ENCODE results near the gene LPAR3.
A peak's percentile ranks its signal among the peaks of the same experiment; 100 is the strongest.

The LPAR3 gene

GRCh38 chr1:84861988-84862644 lies 30.9 kb downstream of the LPAR3 start:
- Histone ChIP-seq H3K27me3 (replicated peaks; ENCODE audit: insufficient read depth, low read length) (no peaks in the 10 kb centered on the region), H3F3A (ENCODE audit: insufficient read depth, low read length) (peaks cover 9% of the 10 kb centered on the region), H2AFZ (ENCODE audit: low read length) (no peak overlapping the region), H3K36me3 (replicated peaks; ENCODE audit: insufficient read depth, low read length) (no peaks in the 10 kb centered on the region), H3K9ac (ENCODE audit: low read length) (no peak overlapping the region), H4K20me1 (ENCODE audit: insufficient read depth, low read length) (no peaks in the 10 kb centered on the region), H3K9me3 (replicated peaks; ENCODE audit: insufficient read depth, low read length) (no peaks in the 10 kb centered on the region), H3K27ac (ENCODE audit: low read length) (peak overlapping the region; percentile 16; the same call in 1 of the 2 replicates), H3K79me2 (ENCODE audit: low read length) (no peaks in the 10 kb centered on the region), H3K4me1 (ENCODE audit: low read length) (peaks cover 13% of the 10 kb centered on the region; the same call in 1 of the 2 replicates), H3K4me2 (ENCODE audit: low read depth, low read length) (peak overlapping the region; percentile 21; the same call in 1 of the 2 replicates), H3K9me2 (replicated peaks; ENCODE audit: insufficient read depth, low read length) (no peaks in the 10 kb centered on the region), H3K4me3 (ENCODE audit: low read length) (no peak overlapping the region)
- TF ChIP-seq CTCF (IDR thresholded peaks at IDR 0.05; ENCODE audit: low read length) = no peak
- no peak for TF ChIP-seq EZH2 (optimal IDR thresholded peaks at IDR 0.05; ENCODE audit: low read depth, low read length)
- DNase-seq = no peak

GRCh38 chr1:84861516-84861915 lies 31.5 kb downstream of the LPAR3 start:
- H3K4me2 ChIP-seq (ENCODE audit: low read depth, low read length) = no peak overlapping the region
- no peaks in the 10 kb centered on the region for H3K9me3 ChIP-seq (replicated peaks; ENCODE audit: insufficient read depth, low read length)
- H4K20me1 ChIP-seq (ENCODE audit: insufficient read depth, low read length) = no peaks in the 10 kb centered on the region
- no peak for DNase-seq
- H3K4me3 ChIP-seq (ENCODE audit: low read length) = no peak overlapping the region
- H3K27ac ChIP-seq (ENCODE audit: low read length) = no peak overlapping the region
- peaks cover 13% of the 10 kb centered on the region; the same call in 1 of the 2 replicates for H3K4me1 ChIP-seq (ENCODE audit: low read length)
- no peaks in the 10 kb centered on the region for H3K9me2 ChIP-seq (replicated peaks; ENCODE audit: insufficient read depth, low read length)
- H3K9ac ChIP-seq (ENCODE audit: low read length) = no peak overlapping the region
- H3K27me3 ChIP-seq (replicated peaks; ENCODE audit: insufficient read depth, low read length) = no peaks in the 10 kb centered on the region
- no peaks in the 10 kb centered on the region for H3K36me3 ChIP-seq (replicated peaks; ENCODE audit: insufficient read depth, low read length)
- H2AFZ ChIP-seq (ENCODE audit: low read length) = no peak overlapping the region
- H3F3A ChIP-seq (ENCODE audit: insufficient read depth, low read length) = peaks cover 9% of the 10 kb centered on the region
- TF ChIP-seq EZH2 (optimal IDR thresholded peaks at IDR 0.05; ENCODE audit: low read depth, low read length) = no peak
- H3K79me2 ChIP-seq (ENCODE audit: low read length) = no peaks in the 10 kb centered on the region

GRCh38 chr1:84859866-84860265 lies 33.1 kb downstream of the LPAR3 start:
- DNase-seq = no peak
- no peaks in the 10 kb centered on the region for H4K20me1 ChIP-seq (ENCODE audit: insufficient read depth, low read length)
- H3K9ac ChIP-seq (ENCODE audit: low read length) = no peak overlapping the region
- no peak overlapping the region for H2AFZ ChIP-seq (ENCODE audit: low read length)
- H3K36me3 ChIP-seq (replicated peaks; ENCODE audit: insufficient read depth, low read length) = no peaks in the 10 kb centered on the region
- H3K79me2 ChIP-seq (ENCODE audit: low read length) = no peaks in the 10 kb centered on the region
- no peaks in the 10 kb centered on the region for H3K27me3 ChIP-seq (replicated peaks; ENCODE audit: insufficient read depth, low read length)
- H3K4me1 ChIP-seq (ENCODE audit: low read length) = peaks cover 17% of the 10 kb centered on the region; the same call in 1 of the 2 replicates
- H3F3A ChIP-seq (ENCODE audit: insufficient read depth, low read length) = peaks cover 9% of the 10 kb centered on the region
- H3K4me3 ChIP-seq (ENCODE audit: low read length) = no peak overlapping the region
- no peaks in the 10 kb centered on the region for H3K9me3 ChIP-seq (replicated peaks; ENCODE audit: insufficient read depth, low read length)
- H3K27ac ChIP-seq (ENCODE audit: low read length) = no peak overlapping the region
- H3K9me2 ChIP-seq (replicated peaks; ENCODE audit: insufficient read depth, low read length) = no peaks in the 10 kb centered on the region
- no peak for TF ChIP-seq EZH2phosphoT487 (IDR thresholded peaks at IDR 0.05; ENCODE audit: low read length)
- no peak for TF ChIP-seq CTCF (IDR thresholded peaks at IDR 0.05; ENCODE audit: low read length)
- H3K4me2 ChIP-seq (ENCODE audit: low read depth, low read length) = no peak overlapping the region

GRCh38 chr1:84857906-84858305 lies 35.1 kb downstream of the LPAR3 start:
- Histone ChIP-seq H3K79me2 (ENCODE audit: low read length) (no peaks in the 10 kb centered on the region), H3K9me3 (replicated peaks; ENCODE audit: insufficient read depth, low read length) (no peaks in the 10 kb centered on the region), H3K4me3 (ENCODE audit: low read length) (no peak overlapping the region), H3K27ac (ENCODE audit: low read length) (no peak overlapping the region), H3K9ac (ENCODE audit: low read length) (no peak overlapping the region), H2AFZ (ENCODE audit: low read length) (no peak overlapping the region), H3K9me2 (replicated peaks; ENCODE audit: insufficient read depth, low read length) (no peaks in the 10 kb centered on the region), H3K27me3 (replicated peaks; ENCODE audit: insufficient read depth, low read length) (no peaks in the 10 kb centered on the region), H3K36me3 (replicated peaks; ENCODE audit: insufficient read depth, low read length) (no peaks in the 10 kb centered on the region), H3K4me2 (ENCODE audit: low read depth, low read length) (no peak overlapping the region), H4K20me1 (ENCODE audit: insufficient read depth, low read length) (no peaks in the 10 kb centered on the region), H3F3A (ENCODE audit: insufficient read depth, low read length) (peaks cover 6% of the 10 kb centered on the region), H3K4me1 (ENCODE audit: low read length) (peaks cover 24% of the 10 kb centered on the region; the same call in 1 of the 2 replicates)
- no peak for DNase-seq
- no peak for TF ChIP-seq CTCF (IDR thresholded peaks at IDR 0.05; ENCODE audit: low read length)
- TF ChIP-seq EZH2 (optimal IDR thresholded peaks at IDR 0.05; ENCODE audit: low read depth, low read length) = no peak
- no peak for TF ChIP-seq EZH2phosphoT487 (IDR thresholded peaks at IDR 0.05; ENCODE audit: low read length)

Measured in MM.1S (cell line).